M059J (cell line): ENCODE data around the gene SOCS1. TPM values are rescaled to one million over a fixed set of nuclear protein-coding genes. Genes with fewer than 3 reads are reported as not detected.

ENCODE experiments used
- DNase-seq: peaks from one replicate; pipeline ENCODE4 v3.0.0-alpha.2; 2012; ENCODE audit warnings: low read depth
- total RNA-seq: library from RNA; depleted of rRNA; stranded (reverse); fragments of >200 nt; shearing (Covaris generic); gene quantifications from 2 replicates; pipeline ENCODE4 v1.2.3, GENCODE V29; 2014

SOCS1 gene
- total RNA-seq, 1 experiment from 2014 or later = 6.6 TPM

- no peak for DNase-seq
Measured at GRCh38 chr16:11245222-11245737, 10.7 kb downstream of the SOCS1 start.

GRCh38 chr16:11242658-11243057 lies 13.3 kb downstream of the SOCS1 start:
- no peak for DNase-seq

DNA sequence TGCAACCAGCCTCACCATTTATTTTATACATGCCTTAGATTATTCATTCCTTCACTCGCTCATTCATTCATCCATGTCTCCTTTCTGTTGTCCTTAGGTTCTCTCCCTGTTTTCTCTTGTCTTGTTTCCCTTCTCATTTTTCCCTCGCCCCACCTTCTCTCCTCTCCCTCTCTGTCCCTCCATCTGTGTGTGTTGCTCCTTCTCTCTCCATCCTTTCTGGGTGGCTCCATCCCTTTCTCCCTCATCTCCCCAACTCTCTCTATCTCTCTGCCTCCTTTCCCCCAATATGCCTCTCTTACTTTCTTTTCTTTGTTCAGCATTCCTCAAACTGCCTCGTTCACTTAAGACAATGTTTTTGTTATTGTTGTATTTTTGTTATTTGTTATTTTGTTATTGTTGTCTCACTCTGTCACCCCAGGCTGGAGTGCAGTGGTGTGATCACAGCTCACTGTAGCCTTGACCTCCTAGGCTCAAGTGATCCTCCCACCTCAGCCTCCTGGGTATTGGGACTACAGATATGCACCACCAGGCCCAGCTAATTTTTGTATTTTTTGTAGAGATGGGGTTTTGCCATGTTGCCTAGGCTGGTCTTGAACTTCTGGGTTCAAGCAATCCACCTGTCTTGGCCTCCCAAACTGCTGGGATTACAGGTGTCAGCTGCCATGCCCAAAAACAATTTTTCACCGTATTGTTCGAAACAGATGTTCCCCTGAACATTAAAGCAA lies 14.4 kb downstream of the SOCS1 start:
- no peak for DNase-seq

GRCh38 chr16:11240636-11241473 lies 15.1 kb downstream of the SOCS1 start:
- no peak for DNase-seq

DNA sequence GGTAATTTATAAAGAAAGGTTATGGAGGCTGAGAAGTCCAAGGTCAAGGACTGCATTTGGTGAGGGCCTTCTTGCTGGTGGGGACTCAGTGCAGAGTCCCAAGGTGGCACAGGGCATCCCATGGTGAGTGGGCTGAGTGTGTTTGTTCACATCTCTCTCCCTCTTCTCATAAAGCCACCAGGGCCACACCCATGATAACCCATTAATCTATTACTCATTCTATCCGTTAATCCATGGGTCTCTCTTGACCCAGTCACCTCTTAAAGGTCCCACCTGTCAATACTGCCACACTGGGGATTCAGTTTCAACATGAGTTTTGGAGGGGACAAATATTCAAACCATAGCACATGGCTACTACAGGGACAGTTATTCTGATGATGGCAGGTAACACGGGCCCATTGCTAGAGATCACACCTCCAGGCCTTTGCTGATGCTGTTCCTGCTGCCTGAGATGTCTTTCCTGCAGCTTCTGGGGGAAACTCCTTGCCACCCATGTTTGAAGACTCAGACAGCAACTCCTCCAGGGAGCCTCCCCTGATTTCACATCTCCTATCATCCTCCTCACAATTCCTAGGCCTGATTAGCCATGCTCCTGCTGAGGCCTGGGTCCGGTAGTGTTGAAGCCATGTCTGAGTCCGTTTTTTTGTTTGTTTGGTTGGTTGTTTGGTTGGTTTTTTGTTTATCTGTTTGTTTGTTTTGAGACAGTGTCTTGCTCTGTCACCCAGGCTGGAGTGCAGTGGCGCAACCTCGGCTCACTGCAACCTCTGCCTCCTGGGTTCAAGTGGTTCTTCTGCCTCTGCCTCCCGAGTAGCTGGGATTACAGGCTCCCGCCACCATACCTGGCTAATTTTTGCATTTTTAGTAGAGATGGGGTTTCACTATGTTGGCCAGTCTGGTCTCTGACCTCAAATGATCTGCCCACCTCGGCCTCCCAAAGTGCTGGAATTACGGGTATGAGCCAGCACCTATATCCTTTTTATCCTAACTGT lies 16.1 kb downstream of the SOCS1 start:
- no peak for DNase-seq

DNA sequence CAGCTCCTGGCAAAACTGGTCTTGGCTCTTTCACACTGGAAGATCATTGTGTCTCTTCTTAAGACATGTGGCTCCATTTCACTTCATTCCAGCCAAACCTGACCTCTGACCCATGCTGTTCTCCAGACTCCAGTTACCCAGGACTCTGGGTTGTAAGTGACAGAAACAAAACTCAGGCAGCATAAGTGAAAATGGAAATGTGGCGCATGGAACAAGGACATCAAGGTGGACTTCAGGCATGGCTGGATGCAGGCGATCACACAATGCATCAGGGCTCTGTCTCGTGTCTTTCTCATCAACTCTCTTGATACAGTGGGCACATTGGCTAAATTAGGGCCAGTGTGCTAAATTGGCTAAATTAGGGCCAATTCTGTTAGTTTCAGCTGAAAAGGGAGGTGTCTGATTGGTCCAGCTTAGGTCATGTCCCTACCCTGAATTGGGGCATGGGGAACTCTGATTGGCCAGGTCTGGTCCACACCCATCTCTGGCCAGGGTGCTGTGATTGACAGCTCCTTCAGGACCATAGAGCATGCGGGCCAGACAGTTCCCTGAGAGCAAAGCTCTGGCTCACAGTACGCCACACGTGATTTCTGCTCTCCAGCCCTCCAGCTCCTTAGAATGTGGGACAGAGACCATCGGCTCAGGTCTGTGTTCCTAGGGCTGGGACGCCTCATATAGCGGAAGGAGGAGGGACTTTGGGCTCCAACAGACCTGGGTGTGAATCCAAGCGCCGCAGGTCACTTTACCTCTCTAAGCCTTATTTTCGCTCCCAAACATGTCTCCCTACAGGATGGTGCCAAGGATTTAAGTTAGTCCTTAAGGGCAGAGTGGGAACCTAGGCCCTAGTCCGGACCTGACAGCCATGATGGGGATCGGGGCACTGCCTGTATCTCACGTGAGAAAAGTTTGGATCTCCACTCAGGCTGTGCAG lies 17.5 kb downstream of the SOCS1 start:
- DNase-seq = no peak

GRCh38 chr16:11236461-11237254 lies 19.3 kb downstream of the SOCS1 start:
- no peak for DNase-seq

- no peak for DNase-seq
Measured at GRCh38 chr16:11235703-11235991, 20.4 kb downstream of the SOCS1 start.

- peak; percentile 79 for DNase-seq
Measured at GRCh38 chr16:11234884-11235702, 20.9 kb downstream of the SOCS1 start.

DNA sequence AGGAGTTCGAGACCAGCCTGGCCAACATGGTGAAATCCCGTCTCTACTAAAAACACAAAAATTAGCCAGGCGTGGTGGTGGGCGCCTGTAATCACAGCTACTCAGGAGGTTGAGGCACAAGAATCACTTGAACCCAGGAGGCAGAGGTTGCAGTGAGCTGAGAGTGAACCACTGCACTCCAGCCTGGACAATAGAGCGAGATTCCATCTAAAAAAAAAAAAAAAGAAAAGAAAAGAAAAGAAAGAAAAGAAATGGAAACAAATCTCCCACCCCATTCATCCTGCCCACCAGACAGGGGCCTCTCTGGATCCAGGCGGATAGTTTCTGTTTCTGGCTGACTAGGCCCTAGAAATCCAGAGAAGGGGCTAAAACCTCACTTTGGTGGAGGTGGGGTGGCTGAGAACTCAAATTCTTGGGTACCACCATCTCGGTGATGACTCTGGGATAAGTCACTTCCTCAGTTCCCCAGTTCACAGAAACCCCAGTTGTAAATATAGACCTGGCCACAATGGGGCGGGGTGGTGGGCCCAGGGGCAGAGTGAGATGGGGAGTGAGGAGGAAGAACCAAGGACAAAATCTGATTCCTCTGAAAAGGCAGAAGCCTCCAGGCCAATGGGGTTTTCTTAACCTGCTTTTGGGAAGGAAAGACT lies 22.2 kb downstream of the SOCS1 start:
- DNase-seq = peak; percentile 73

DNA sequence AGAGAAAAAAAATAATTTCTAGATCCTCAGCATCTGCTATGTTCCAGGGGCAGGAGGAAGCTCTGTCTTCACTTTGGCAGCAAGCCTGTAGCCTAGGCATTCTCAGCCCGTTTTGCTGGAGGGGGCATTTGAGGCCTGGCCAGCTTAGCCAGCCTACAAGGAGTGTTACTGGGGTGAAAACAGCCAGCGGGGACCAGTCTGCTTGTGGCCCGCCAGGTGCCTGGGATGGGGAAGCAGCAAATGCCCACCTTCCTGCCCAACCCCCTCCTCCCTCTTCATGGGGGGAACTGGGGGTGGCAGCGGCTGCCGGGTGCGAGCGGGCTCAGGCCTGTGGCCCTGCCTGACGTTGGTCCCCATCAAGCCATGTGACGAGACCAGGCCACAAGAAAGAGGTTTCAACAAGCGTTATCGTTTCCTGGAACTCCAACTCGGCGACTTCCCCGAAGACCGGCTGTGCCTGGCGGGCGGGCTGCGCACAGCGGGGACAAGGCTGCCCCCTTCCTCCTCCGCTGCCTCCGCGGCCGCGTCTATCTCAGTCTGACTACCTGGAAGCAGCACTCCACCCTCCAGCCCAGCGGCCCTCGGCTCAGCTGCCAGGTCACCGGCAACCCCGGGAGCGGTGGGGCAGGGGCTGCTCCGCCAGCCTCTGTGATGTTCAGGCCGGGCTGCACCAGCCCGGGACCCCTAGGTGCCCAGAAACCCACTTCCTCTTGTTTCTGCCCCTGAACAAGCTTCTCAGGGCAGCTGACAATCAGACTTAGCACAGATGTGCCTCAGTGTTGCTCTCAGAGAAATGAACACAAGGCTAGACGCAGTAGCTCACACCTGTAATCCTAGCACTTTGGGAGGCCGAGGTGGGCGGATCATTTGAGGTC lies 22.9 kb downstream of the SOCS1 start:
- no peak for DNase-seq

- DNase-seq = no peak
Measured at GRCh38 chr16:11232302-11232851, 23.6 kb downstream of the SOCS1 start.

GRCh38 chr16:11231367-11231970 lies 24.5 kb downstream of the SOCS1 start:
- no peak for DNase-seq

DNA sequence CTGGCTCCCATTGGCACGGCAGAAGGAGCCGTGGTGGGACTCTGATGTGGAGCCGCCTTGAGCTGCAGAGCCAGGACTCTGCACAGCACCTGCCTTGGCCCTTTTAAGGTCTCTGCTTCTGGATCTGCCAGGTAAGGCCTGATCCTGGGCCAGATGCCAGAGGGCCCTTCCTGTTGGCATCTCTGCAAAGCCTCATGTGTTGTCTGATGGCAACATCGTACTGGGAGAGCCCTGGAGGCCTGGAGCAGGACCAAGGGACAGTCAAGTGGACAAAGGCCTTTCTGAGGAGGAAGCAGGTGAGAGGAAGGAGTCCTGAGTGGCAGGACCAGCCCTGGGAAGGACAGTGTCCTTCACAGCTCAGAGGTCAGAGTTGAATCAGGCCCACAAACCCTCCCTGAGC lies 26.1 kb downstream of the SOCS1 start:
- no peak for DNase-seq

- DNase-seq = no peak
Measured at GRCh38 chr16:11229432-11229831, 26.6 kb downstream of the SOCS1 start.

DNA sequence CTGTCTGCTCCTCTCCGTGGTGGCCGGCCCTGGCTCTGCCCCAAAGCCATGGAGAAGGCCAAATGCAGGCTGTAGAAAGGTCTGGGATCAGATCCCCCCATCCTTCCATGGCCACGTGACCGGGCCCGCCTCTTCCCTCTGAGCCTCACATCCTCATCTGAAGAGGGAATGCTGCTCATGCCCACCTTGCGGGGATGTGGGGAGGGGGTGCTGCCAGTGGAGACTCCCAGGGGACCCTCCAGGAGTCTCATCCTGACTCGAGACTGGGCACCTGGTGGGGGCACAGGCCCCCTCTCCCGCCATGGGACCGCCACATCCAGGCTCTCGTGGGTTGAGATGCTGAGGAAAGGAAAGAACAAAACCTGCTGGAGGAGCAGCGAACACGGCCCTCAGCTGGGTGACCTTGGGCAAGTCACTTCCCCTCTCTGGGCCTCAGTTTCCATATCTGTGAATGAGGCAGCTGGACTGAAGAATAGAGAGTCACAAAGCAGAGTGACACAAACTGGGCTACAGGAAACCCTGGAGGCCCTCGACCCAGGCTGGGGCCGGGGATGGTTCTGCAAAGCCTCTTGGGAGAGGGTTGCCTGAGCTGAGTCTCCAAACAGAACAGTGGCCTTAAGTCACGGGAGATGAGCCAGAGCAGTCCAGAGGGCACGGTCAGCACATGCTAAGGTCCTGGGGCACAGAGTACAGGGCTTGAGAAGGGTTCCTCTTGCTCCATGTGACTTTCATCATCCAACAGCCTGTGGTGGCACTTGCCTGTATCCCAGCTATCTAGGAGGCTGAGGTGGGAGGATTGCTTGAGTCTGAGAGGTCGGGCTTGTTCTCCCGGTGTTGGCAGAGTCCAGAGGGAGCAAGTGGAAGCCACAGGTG lies 30.1 kb downstream of the SOCS1 start:
- DNase-seq = no peak
